GM23338 (cell line): ENCODE measurements around the gene PCYT2.

Source experiments
- EZH2 ChIP-seq: fragments of 200-600 bp; sonication (generic); IDR thresholded peaks from one replicate; pipeline ENCODE4 v1.8.0; 2017; ENCODE audit warnings: antibody characterized with exemption, mild to moderate bottlenecking, low read depth; ENCODE audit not compliant: unreplicated experiment
- EZH2phosphoT487 ChIP-seq: fragments of 200-600 bp; sonication (generic); IDR thresholded peaks from one replicate; pipeline ENCODE4 v1.8.1; 2018; ENCODE audit warnings: antibody characterized with exemption; ENCODE audit not compliant: unreplicated experiment
- JUNB ChIP-seq: IDR thresholded peaks from one replicate; pipeline ENCODE4 v1.6.1; 2016; ENCODE audit warnings: antibody characterized with exemption; ENCODE audit not compliant: unreplicated experiment
- NANOG ChIP-seq: IDR thresholded peaks from 2 replicates; pipeline ENCODE4 v1.6.1; 2016; ENCODE audit warnings: antibody characterized with exemption, borderline replicate concordance
- POLR2AphosphoS5 ChIP-seq: IDR thresholded peaks from 2 replicates; pipeline ENCODE4 v1.6.1; 2016; ENCODE audit warnings: antibody characterized with exemption, low read depth
- TF ChIP-seq, protein P1 (sequence below), 2 experiments: fragments of 200-600 bp in 1 of 2; sonication (generic) in 1 of 2; conservative IDR thresholded peaks; 2 replicates each; pipeline versions ENCODE4 v1.5.1 to v1.6.1; 2016 to 2017; ENCODE audit warnings: antibody characterized with exemption in 2 of 2, low read depth in 2 of 2, mild to moderate bottlenecking in 2 of 2, moderate library complexity in 1 of 2
- TF ChIP-seq, protein P2 (sequence below): IDR thresholded peaks from one replicate; pipeline ENCODE4 v1.6.1; 2018; ENCODE audit warnings: antibody characterized with exemption; ENCODE audit not compliant: unreplicated experiment
- TF ChIP-seq, protein P3 (sequence below): IDR thresholded peaks from 2 replicates; pipeline ENCODE4 v1.6.1; 2016; ENCODE audit warnings: antibody characterized with exemption

DNA sequence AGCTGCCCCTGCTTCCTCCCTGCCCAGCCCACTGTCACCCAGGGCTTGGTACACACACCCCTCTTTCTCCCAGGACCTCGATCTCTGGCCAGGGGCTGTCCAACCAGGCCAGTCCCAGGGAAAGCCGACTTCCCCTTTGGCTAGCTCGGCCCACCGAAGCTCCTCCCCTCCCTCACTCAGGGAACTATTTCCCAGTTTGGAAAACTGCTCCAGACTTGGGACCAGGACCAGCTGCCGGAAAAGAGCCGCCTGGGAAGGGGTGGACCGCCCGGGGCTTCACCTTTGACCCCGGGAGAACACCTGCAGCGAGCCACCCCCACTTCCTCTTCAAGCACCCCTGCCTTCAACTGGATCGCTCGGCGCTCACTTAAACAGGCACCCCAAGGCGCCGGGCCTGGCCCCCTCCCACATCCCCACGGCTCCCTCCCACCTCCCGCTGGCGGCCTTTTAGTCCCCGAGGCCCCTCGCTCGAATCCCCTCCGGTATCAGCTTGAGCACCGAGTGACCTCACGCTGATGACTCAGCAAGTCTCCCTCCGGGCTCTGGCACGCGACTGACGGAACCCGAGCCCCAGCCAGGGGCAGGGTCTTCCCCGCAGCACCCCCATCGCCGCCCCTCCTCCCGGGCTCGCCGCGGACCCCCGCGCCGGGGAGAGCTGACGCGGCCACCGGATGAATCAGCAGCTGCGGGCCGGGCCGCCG lies 15.4 kb upstream of the PCYT2 start:
- TF ChIP-seq, protein P1, sequence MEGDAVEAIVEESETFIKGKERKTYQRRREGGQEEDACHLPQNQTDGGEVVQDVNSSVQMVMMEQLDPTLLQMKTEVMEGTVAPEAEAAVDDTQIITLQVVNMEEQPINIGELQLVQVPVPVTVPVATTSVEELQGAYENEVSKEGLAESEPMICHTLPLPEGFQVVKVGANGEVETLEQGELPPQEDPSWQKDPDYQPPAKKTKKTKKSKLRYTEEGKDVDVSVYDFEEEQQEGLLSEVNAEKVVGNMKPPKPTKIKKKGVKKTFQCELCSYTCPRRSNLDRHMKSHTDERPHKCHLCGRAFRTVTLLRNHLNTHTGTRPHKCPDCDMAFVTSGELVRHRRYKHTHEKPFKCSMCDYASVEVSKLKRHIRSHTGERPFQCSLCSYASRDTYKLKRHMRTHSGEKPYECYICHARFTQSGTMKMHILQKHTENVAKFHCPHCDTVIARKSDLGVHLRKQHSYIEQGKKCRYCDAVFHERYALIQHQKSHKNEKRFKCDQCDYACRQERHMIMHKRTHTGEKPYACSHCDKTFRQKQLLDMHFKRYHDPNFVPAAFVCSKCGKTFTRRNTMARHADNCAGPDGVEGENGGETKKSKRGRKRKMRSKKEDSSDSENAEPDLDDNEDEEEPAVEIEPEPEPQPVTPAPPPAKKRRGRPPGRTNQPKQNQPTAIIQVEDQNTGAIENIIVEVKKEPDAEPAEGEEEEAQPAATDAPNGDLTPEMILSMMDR (conservative IDR thresholded peaks at IDR 0.05; ENCODE audit: low read depth in 2 of 2), result no peak
- TF ChIP-seq EZH2phosphoT487 (no peak), JUNB (no peak), POLR2AphosphoS5 (peak; percentile 48; the same call in 1 of the 2 replicates), NANOG (no peak), EZH2 (no peak)
- TF ChIP-seq, protein P2, sequence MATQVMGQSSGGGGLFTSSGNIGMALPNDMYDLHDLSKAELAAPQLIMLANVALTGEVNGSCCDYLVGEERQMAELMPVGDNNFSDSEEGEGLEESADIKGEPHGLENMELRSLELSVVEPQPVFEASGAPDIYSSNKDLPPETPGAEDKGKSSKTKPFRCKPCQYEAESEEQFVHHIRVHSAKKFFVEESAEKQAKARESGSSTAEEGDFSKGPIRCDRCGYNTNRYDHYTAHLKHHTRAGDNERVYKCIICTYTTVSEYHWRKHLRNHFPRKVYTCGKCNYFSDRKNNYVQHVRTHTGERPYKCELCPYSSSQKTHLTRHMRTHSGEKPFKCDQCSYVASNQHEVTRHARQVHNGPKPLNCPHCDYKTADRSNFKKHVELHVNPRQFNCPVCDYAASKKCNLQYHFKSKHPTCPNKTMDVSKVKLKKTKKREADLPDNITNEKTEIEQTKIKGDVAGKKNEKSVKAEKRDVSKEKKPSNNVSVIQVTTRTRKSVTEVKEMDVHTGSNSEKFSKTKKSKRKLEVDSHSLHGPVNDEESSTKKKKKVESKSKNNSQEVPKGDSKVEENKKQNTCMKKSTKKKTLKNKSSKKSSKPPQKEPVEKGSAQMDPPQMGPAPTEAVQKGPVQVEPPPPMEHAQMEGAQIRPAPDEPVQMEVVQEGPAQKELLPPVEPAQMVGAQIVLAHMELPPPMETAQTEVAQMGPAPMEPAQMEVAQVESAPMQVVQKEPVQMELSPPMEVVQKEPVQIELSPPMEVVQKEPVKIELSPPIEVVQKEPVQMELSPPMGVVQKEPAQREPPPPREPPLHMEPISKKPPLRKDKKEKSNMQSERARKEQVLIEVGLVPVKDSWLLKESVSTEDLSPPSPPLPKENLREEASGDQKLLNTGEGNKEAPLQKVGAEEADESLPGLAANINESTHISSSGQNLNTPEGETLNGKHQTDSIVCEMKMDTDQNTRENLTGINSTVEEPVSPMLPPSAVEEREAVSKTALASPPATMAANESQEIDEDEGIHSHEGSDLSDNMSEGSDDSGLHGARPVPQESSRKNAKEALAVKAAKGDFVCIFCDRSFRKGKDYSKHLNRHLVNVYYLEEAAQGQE, result no peak
- TF ChIP-seq, protein P3, sequence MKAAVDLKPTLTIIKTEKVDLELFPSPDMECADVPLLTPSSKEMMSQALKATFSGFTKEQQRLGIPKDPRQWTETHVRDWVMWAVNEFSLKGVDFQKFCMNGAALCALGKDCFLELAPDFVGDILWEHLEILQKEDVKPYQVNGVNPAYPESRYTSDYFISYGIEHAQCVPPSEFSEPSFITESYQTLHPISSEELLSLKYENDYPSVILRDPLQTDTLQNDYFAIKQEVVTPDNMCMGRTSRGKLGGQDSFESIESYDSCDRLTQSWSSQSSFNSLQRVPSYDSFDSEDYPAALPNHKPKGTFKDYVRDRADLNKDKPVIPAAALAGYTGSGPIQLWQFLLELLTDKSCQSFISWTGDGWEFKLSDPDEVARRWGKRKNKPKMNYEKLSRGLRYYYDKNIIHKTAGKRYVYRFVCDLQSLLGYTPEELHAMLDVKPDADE, result no peak
